GM15510 (cell line): ENCODE results near the gene SEL1L3.

Experiments
- POLR2A ChIP-seq: IDR thresholded peaks from 3 replicates; pipeline ENCODE4 v1.6.1; 2011; ENCODE audit warnings: borderline replicate concordance; ENCODE audit not compliant: insufficient read length; ENCODE audit errors: extremely low read depth

The SEL1L3 gene

DNA sequence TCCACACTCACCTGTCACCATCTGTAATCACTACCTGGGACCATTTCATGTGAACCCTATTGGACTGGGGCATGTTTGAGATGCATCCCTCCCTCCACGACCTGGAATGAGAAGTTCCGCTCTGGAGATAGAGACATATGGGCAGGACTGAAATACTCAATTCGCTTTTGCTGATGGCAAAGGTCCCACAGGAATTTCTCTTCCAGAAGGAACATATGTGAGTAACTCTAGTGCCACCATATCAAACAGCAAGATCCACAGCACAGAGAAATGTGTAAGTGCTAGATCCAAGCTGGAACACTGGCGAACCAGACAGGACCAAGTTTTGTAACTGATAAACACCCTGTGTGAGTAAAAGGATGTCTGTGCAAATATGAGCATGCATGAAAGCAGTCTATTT lies 43.9 kb downstream of the SEL1L3 start:
- TF ChIP-seq POLR2A = no peak

GRCh38 chr4:25818371-25818871 lies 44.4 kb downstream of the SEL1L3 start:
- TF ChIP-seq POLR2A = no peak

DNA sequence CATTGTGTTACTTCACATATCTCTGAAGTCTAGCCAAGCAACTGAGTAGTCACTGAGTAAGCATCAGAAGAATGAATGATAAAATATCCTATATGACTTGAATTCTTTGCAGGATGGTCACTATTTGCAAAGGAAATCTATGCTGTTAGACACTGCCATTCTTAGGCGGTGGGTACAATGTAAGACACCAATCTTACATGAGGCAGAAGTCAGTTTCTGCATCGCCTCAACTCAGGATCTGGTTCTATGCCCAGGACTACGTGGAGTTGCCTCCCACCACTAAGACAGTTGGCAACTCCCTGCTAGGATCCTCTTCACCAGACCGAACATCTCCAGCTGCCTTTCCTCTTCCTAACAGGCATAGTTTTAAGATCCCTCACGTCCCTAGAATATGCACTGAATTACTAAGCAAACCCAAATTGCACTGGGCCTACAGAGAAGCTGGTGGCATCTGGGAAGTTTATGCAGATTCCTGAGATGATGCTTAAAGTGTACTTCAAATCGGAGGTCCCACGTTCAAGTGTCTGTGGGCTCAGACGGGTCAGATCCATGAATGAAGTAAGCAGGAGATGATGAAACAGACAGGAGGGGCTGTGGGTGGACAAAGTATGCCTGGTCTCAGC lies 45.6 kb downstream of the SEL1L3 start:
- no peak for TF ChIP-seq POLR2A

DNA sequence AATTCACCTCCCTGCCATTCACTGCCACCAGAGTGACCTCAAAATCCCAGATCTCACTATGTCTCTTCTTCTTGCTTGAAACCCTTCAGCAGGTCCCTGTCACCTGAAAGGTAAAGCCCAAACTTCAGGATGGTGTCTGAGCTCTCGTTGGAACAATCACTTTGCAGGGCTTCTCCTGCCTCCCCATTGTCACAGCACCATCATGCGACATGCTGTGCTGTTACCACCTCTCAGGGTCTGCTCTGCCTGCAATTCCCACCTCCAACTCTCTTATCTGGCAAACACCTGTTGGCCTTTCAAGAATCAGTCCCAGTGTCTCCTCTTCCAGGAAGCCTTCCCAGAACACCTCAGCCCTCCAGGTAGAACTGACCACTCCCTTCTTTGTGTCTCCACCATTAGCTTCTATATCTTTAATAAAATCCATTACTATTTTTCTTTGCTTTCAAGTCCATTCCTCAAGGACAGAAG lies 46.2 kb downstream of the SEL1L3 start:
- no peak for TF ChIP-seq POLR2A

- TF ChIP-seq POLR2A = no peak
Measured at GRCh38 chr4:25815586-25815985, 47.2 kb downstream of the SEL1L3 start.

- no peak for TF ChIP-seq POLR2A
Measured at GRCh38 chr4:25814301-25815136, 48.3 kb downstream of the SEL1L3 start.

- no peak for TF ChIP-seq POLR2A
Measured at GRCh38 chr4:25813448-25814106, 49.2 kb downstream of the SEL1L3 start.

DNA sequence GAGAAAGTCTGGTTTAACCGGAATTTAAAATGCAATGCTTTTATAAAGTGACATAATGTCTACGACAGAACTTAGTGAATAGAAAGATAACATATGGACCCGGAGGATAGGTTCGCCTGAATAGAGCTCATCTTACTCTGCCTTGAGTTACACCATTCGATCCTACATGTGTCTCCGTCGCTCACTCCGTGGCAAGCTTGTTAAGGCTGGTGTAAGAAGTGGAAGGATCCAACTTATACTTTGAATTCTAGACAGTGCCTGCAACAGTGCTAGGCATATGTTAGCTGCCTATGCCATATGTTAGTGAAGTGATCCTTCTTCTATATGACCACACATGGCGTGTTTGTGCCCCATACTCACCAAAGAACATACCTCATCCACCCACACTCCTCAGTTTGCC lies 50.9 kb downstream of the SEL1L3 start:
- no peak for TF ChIP-seq POLR2A

DNA sequence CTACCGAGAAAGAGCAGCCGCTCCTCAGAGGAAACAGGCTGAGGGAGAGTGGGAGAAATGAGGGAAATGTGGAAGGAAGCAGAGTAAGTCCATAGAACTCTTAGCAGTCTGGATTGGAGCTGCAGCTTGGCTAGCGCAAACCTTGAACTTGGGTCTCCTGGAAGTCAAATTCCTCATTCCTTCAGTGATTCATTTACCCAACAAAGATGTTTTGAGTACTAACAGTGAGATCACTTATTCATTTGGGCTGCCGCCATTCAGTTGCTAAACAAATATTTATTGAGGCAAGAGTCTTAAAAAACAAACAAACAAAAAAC lies 51.5 kb downstream of the SEL1L3 start:
- no peak for TF ChIP-seq POLR2A

- TF ChIP-seq POLR2A = no peak
Measured at GRCh38 chr4:25810461-25811373, 52.1 kb downstream of the SEL1L3 start.

GRCh38 chr4:25809996-25810395 lies 52.8 kb downstream of the SEL1L3 start:
- TF ChIP-seq POLR2A = no peak

DNA sequence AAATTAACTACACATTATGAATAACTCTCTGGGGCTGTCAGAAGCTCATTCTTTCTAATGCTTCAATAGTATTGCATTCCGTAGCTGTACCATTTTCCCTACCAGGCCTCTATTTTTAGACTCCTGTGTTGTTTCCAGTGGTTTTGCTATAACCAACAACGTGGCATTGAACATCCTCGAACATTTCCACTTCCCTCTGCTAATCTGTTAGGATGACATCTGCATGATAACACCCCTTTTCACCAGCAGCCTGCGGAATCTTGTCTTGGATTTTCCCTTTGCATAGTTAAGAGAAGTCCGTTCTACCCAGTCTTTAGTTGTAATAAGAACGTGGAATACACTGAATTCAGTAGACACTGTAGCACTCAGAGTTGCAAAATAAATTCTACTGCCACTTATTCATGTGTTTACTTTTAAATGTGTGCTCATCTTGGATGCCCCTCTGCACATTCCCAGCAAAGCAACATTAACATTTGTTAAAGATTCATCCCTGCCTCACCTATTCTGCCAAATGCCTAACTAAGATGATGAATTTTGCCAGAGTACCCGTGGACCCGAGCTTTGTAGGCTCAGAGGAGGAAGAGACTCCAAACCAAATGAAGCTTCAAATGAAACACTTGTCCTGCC lies 55.6 kb downstream of the SEL1L3 start:
- no peak for TF ChIP-seq POLR2A

GRCh38 chr4:25805255-25805860 lies 57.4 kb downstream of the SEL1L3 start:
- no peak for TF ChIP-seq POLR2A
